HEK293 (cell line): ENCODE results near the gene TMEM255B.

Experiments used
- CTCF ChIA-PET: fragments of 350-600 bp; formaldehyde crosslinking; extraction: SDS; loops from one replicate; lab custom pipeline; 2021; ENCODE audit warnings: antibody characterized with exemption; lab: Yijun Ruan, JAX
- POLR2A ChIA-PET: fragments of 300-600 bp; formaldehyde crosslinking; extraction: SDS; loops from one replicate; lab custom pipeline; 2020; ENCODE audit warnings: antibody characterized with exemption, inconsistent platforms; lab: Yijun Ruan, JAX
- H3K27ac ChIP-seq: fragments of 200-500 bp; sonication (Bioruptor generic); 2 replicates; pipeline ENCODE4 v1.5.1; 2014; ENCODE audit warnings: low read depth, low read length, control low read depth, inconsistent platforms; ENCODE audit errors: extremely low read depth
- H3K36me3 ChIP-seq, 2 experiments: fragments of 200-500 bp in 1 of 2; sonication (Bioruptor generic) in 1 of 2; 1 replicate in 1 of 2; 2 replicates in 1 of 2; pipeline ENCODE4 v1.5.1; 2014 to 2017; ENCODE audit warnings: inconsistent platforms in 2 of 2, low read length in 2 of 2; ENCODE audit not compliant: control insufficient read depth in 2 of 2, insufficient read depth in 1 of 2
- H3K4me1 ChIP-seq: fragments of 200-500 bp; sonication (Bioruptor generic); 2 replicates; pipeline ENCODE4 v1.5.1; 2014; ENCODE audit warnings: mild to moderate bottlenecking, low read length, inconsistent platforms; ENCODE audit not compliant: control insufficient read depth, insufficient read depth
- H3K4me3 ChIP-seq: 2 replicates; pipeline ENCODE4 v1.5.1; 2011; ENCODE audit warnings: low read depth, mild to moderate bottlenecking, control low read depth, low read length, moderate library complexity
- H3K9me3 ChIP-seq: fragments of 200-500 bp; sonication (Bioruptor generic); 2 replicates; pipeline ENCODE4 v1.5.1; 2014; ENCODE audit warnings: low read depth, low read length, inconsistent platforms; ENCODE audit not compliant: control insufficient read depth, insufficient read depth
- GLI4 ChIP-seq: fragments of 450-650 bp; formaldehyde crosslinking; IDR thresholded peaks from 2 replicates; pipeline ENCODE4 v1.5.1; 2016; ENCODE audit warnings: missing biosample characterization, missing genetic modification characterization
- KLF16 ChIP-seq: fragments of 450-650 bp; formaldehyde crosslinking; IDR thresholded peaks from 2 replicates; pipeline ENCODE4 v1.5.1; 2017; ENCODE audit warnings: missing biosample characterization, missing genetic modification characterization
- SP3 ChIP-seq: fragments of 450-650 bp; formaldehyde crosslinking; IDR thresholded peaks from 2 replicates; pipeline ENCODE4 v1.5.1; 2016; ENCODE audit warnings: missing biosample characterization, missing genetic modification characterization
- ZFP41 ChIP-seq: fragments of 450-650 bp; formaldehyde crosslinking; IDR thresholded peaks from 2 replicates; pipeline ENCODE4 v1.5.1; 2016; ENCODE audit warnings: missing biosample characterization, missing genetic modification characterization, borderline replicate concordance
- ZNF133 ChIP-seq: fragments of 450-650 bp; formaldehyde crosslinking; IDR thresholded peaks from 2 replicates; pipeline ENCODE4 v1.5.1; 2016; ENCODE audit warnings: missing biosample characterization, missing genetic modification characterization
- ZNF140 ChIP-seq: fragments of 450-650 bp; formaldehyde crosslinking; IDR thresholded peaks from 2 replicates; pipeline ENCODE4 v1.5.1; 2016; ENCODE audit warnings: missing biosample characterization, missing genetic modification characterization
- ZNF146 ChIP-seq: fragments of 450-650 bp; formaldehyde crosslinking; IDR thresholded peaks from 2 replicates; pipeline ENCODE4 v1.5.1; 2016; ENCODE audit warnings: missing biosample characterization, missing genetic modification characterization
- ZNF169 ChIP-seq: fragments of 450-650 bp; formaldehyde crosslinking; IDR thresholded peaks from 2 replicates; pipeline ENCODE4 v1.5.1; 2016; ENCODE audit warnings: missing biosample characterization, missing genetic modification characterization
- ZNF23 ChIP-seq: fragments of 450-650 bp; formaldehyde crosslinking; IDR thresholded peaks from 2 replicates; pipeline ENCODE4 v1.5.1; 2016; ENCODE audit warnings: missing biosample characterization, missing genetic modification characterization, borderline replicate concordance
- ZNF311 ChIP-seq: fragments of 450-650 bp; formaldehyde crosslinking; IDR thresholded peaks from 2 replicates; pipeline ENCODE4 v1.5.1; 2017; ENCODE audit warnings: missing biosample characterization, missing genetic modification characterization, borderline replicate concordance
- ZNF473 ChIP-seq: fragments of 450-650 bp; formaldehyde crosslinking; IDR thresholded peaks from 2 replicates; pipeline ENCODE4 v1.5.1; 2017; ENCODE audit warnings: missing biosample characterization, missing genetic modification characterization
- ZNF544 ChIP-seq: fragments of 450-650 bp; formaldehyde crosslinking; IDR thresholded peaks from 2 replicates; pipeline ENCODE4 v1.5.0; 2017; ENCODE audit warnings: missing biosample characterization, missing genetic modification characterization
- ZNF621 ChIP-seq: fragments of 450-650 bp; formaldehyde crosslinking; IDR thresholded peaks from 2 replicates; pipeline ENCODE4 v1.5.1; 2017; ENCODE audit warnings: missing biosample characterization, missing genetic modification characterization
- ZNF658 ChIP-seq: fragments of 450-650 bp; formaldehyde crosslinking; IDR thresholded peaks from 2 replicates; pipeline ENCODE4; 2016; ENCODE audit warnings: missing biosample characterization, missing genetic modification characterization
- TF ChIP-seq, protein P1 (sequence below): fragments of 450-650 bp; formaldehyde crosslinking; IDR thresholded peaks from 2 replicates; pipeline ENCODE4 v1.5.1; 2017; ENCODE audit warnings: missing biosample characterization, missing genetic modification characterization
- TF ChIP-seq, protein P2 (sequence below): fragments of 450-650 bp; IDR thresholded peaks from 2 replicates; pipeline ENCODE4 v1.5.1; 2018; ENCODE audit warnings: missing biosample characterization, missing genetic modification characterization
- TF ChIP-seq, protein P3 (sequence below): fragments of 450-650 bp; formaldehyde crosslinking; IDR thresholded peaks from 2 replicates; pipeline ENCODE4 v1.5.0; 2017; ENCODE audit warnings: missing biosample characterization, missing genetic modification characterization, borderline replicate concordance
- TF ChIP-seq, protein P4 (sequence below): fragments of 450-650 bp; formaldehyde crosslinking; IDR thresholded peaks from 2 replicates; pipeline ENCODE4 v1.5.1; 2016; ENCODE audit warnings: missing biosample characterization, missing genetic modification characterization
- TF ChIP-seq, protein P5 (sequence below): fragments of 450-650 bp; formaldehyde crosslinking; IDR thresholded peaks from 2 replicates; pipeline ENCODE4 v1.5.1; 2016; ENCODE audit warnings: missing biosample characterization, missing genetic modification characterization
- TF ChIP-seq, protein P6 (sequence below): fragments of 450-650 bp; formaldehyde crosslinking; IDR thresholded peaks from 2 replicates; pipeline ENCODE4 v1.5.1; 2017; ENCODE audit warnings: missing biosample characterization, missing genetic modification characterization

The TMEM255B gene

DNA sequence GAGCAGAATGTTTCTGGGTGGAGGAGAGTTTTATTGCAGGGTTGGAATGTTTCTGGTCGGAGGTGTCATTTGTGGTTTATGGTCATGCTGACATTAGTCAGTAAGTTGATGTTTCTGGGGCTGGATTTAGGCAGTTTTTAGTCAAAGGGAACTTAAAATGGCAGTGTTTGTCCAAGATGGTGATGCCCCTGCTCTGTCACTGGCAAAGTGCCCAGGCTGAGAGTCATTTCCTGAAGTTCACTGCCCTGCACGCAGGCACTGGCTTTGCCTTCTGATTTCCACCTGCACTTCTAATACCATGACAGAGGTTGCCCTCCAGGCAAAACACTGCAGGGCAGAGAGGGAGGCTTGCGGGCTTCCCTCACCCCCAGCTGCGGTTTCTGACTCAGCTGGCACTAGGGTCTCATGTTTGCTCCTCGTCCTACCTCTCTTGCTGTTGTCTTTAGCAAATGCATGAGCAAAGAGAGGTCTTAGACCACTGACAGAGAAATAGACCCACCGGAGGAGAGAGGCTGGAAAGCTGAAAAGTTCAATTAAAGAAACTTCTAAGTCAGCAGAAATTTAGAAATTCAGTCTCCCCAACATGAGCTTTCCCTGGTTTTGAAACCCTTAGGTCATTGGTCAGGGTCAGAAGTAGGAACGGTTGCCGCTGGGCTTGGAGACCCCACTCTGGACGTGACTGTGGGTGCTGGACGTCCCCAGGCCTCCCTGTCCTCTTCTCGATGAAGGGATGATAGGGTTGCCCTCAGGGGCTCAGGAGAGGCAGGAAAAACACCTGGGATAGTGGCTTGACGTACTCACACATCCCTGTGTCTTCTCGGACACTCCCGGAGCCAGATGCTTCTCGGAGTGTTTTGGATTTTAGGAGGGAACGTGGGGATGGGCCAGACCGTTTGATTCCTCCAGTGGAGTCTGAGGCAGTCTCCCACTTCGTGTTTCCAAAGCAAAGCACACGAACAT lies 26.3 kb downstream of the TMEM255B start:
- H3K36me3 ChIP-seq, result no peaks in the 10 kb centered on the region
- H3K4me1 ChIP-seq, result no peaks in the 10 kb centered on the region
- ChIA-PET CTCF (no interaction called here), POLR2A (no interaction called here)
- H3K4me3 ChIP-seq, result no peak overlapping the region
- no peak for TF ChIP-seq ZNF140
- no peak overlapping the region for H3K27ac ChIP-seq
- no peaks in the 10 kb centered on the region for H3K9me3 ChIP-seq

DNA sequence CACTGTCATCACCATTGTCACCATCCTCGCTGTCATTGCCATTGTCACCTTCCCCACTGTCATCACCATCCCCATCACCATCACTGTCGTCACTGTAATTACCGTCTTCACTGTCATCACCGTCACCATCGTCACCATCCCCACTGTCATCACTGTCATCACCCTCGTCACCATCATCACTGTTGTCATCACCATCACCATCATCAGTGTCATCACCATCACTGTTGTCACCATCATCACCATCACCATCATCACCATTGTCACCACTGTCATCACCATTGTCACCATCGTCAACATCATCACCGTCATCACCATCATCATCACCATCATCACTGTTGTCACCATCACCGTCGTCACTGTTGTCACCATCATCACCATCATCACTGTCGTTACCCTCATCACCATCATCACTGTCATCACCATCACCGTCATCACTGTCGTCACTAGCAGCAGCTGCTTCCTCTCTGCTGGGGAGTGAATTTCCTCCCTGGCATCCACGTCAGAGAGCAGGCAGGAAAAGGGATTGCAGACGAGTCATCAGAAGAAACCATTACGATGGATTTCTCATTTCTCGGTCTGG lies 27.3 kb downstream of the TMEM255B start:
- ChIA-PET POLR2A (no interaction called here), CTCF (no interaction called here)
- Histone ChIP-seq H3K4me1 (no peaks in the 10 kb centered on the region), H3K27ac (no peak overlapping the region), H3K9me3 (no peaks in the 10 kb centered on the region), H3K36me3 (no peaks in the 10 kb centered on the region), H3K4me3 (no peak overlapping the region)
- no peak for TF ChIP-seq KLF16 (tag by site-specific recombination)
- TF ChIP-seq SP3, result no peak
- no peak for TF ChIP-seq GLI4 (tag by site-specific recombination)
- TF ChIP-seq ZNF658 (tag by site-specific recombination), result peak; percentile 86; the same call in 1 of the 2 replicates
- no peak for TF ChIP-seq ZNF544 (tag by site-specific recombination)
- TF ChIP-seq, protein P1, sequence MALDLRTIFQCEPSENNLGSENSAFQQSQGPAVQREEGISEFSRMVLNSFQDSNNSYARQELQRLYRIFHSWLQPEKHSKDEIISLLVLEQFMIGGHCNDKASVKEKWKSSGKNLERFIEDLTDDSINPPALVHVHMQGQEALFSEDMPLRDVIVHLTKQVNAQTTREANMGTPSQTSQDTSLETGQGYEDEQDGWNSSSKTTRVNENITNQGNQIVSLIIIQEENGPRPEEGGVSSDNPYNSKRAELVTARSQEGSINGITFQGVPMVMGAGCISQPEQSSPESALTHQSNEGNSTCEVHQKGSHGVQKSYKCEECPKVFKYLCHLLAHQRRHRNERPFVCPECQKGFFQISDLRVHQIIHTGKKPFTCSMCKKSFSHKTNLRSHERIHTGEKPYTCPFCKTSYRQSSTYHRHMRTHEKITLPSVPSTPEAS (tag by site-specific recombination), result no peak
- no peak for TF ChIP-seq ZNF146 (tag by site-specific recombination)
- TF ChIP-seq, protein P2, sequence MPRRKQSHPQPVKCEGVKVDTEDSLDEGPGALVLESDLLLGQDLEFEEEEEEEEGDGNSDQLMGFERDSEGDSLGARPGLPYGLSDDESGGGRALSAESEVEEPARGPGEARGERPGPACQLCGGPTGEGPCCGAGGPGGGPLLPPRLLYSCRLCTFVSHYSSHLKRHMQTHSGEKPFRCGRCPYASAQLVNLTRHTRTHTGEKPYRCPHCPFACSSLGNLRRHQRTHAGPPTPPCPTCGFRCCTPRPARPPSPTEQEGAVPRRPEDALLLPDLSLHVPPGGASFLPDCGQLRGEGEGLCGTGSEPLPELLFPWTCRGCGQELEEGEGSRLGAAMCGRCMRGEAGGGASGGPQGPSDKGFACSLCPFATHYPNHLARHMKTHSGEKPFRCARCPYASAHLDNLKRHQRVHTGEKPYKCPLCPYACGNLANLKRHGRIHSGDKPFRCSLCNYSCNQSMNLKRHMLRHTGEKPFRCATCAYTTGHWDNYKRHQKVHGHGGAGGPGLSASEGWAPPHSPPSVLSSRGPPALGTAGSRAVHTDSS (tag by site-specific recombination), result peak; percentile 93
- peak; percentile 76; the same call in 1 of the 2 replicates for TF ChIP-seq ZNF311 (tag by site-specific recombination)
- no peak for TF ChIP-seq ZNF169 (tag by site-specific recombination)
- no peak for TF ChIP-seq ZFP41 (tag by site-specific recombination)
- TF ChIP-seq, protein P3, sequence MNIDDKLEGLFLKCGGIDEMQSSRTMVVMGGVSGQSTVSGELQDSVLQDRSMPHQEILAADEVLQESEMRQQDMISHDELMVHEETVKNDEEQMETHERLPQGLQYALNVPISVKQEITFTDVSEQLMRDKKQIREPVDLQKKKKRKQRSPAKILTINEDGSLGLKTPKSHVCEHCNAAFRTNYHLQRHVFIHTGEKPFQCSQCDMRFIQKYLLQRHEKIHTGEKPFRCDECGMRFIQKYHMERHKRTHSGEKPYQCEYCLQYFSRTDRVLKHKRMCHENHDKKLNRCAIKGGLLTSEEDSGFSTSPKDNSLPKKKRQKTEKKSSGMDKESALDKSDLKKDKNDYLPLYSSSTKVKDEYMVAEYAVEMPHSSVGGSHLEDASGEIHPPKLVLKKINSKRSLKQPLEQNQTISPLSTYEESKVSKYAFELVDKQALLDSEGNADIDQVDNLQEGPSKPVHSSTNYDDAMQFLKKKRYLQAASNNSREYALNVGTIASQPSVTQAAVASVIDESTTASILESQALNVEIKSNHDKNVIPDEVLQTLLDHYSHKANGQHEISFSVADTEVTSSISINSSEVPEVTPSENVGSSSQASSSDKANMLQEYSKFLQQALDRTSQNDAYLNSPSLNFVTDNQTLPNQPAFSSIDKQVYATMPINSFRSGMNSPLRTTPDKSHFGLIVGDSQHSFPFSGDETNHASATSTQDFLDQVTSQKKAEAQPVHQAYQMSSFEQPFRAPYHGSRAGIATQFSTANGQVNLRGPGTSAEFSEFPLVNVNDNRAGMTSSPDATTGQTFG, result peak; percentile 29; the same call in 1 of the 2 replicates
- peak; percentile 69; the same call in 1 of the 2 replicates for TF ChIP-seq ZNF621 (tag by site-specific recombination)
- TF ChIP-seq, protein P4, sequence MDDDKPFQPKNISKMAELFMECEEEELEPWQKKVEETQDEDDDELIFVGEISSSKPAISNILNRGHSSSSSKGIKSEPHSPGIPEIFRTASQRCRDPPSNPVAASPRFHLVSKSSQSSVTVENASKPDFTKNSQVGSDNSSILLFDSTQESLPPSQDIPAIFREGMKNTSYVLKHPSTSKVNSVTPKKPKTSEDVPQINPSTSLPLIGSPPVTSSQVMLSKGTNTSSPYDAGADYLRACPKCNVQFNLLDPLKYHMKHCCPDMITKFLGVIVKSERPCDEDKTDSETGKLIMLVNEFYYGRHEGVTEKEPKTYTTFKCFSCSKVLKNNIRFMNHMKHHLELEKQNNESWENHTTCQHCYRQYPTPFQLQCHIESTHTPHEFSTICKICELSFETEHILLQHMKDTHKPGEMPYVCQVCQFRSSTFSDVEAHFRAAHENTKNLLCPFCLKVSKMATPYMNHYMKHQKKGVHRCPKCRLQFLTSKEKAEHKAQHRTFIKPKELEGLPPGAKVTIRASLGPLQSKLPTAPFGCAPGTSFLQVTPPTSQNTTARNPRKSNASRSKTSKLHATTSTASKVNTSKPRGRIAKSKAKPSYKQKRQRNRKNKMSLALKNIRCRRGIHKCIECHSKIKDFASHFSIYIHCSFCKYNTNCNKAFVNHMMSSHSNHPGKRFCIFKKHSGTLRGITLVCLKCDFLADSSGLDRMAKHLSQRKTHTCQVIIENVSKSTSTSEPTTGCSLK (tag by site-specific recombination), result peak; percentile 82; the same call in 1 of the 2 replicates
- TF ChIP-seq ZNF473 (tag by site-specific recombination), result 0 out of 2 replicates have a peak, but pooled peaks have one; percentile 12
- 0 out of 2 replicates have a peak, but pooled peaks have one; percentile 16 for TF ChIP-seq ZNF133 (tag by site-specific recombination)
- TF ChIP-seq, protein P5, sequence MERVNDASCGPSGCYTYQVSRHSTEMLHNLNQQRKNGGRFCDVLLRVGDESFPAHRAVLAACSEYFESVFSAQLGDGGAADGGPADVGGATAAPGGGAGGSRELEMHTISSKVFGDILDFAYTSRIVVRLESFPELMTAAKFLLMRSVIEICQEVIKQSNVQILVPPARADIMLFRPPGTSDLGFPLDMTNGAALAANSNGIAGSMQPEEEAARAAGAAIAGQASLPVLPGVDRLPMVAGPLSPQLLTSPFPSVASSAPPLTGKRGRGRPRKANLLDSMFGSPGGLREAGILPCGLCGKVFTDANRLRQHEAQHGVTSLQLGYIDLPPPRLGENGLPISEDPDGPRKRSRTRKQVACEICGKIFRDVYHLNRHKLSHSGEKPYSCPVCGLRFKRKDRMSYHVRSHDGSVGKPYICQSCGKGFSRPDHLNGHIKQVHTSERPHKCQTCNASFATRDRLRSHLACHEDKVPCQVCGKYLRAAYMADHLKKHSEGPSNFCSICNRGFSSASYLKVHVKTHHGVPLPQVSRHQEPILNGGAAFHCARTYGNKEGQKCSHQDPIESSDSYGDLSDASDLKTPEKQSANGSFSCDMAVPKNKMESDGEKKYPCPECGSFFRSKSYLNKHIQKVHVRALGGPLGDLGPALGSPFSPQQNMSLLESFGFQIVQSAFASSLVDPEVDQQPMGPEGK (tag by site-specific recombination), result no peak
- TF ChIP-seq, protein P6, sequence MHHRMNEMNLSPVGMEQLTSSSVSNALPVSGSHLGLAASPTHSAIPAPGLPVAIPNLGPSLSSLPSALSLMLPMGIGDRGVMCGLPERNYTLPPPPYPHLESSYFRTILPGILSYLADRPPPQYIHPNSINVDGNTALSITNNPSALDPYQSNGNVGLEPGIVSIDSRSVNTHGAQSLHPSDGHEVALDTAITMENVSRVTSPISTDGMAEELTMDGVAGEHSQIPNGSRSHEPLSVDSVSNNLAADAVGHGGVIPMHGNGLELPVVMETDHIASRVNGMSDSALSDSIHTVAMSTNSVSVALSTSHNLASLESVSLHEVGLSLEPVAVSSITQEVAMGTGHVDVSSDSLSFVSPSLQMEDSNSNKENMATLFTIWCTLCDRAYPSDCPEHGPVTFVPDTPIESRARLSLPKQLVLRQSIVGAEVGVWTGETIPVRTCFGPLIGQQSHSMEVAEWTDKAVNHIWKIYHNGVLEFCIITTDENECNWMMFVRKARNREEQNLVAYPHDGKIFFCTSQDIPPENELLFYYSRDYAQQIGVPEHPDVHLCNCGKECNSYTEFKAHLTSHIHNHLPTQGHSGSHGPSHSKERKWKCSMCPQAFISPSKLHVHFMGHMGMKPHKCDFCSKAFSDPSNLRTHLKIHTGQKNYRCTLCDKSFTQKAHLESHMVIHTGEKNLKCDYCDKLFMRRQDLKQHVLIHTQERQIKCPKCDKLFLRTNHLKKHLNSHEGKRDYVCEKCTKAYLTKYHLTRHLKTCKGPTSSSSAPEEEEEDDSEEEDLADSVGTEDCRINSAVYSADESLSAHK (tag by site-specific recombination), result 0 out of 2 replicates have a peak, but pooled peaks have one; percentile 7
- TF ChIP-seq ZNF23 (tag by site-specific recombination), result no peak
